NCI-H1436 treated with DMSO at 0.1 percent for 48 hours (cell line): Measurements from ENCODE around the gene BCL10.

Experiments
- DNase-seq: peaks from one replicate; lab custom pipeline; 2025; lab: John Stamatoyannopoulos, UW

BCL10 gene

DNA sequence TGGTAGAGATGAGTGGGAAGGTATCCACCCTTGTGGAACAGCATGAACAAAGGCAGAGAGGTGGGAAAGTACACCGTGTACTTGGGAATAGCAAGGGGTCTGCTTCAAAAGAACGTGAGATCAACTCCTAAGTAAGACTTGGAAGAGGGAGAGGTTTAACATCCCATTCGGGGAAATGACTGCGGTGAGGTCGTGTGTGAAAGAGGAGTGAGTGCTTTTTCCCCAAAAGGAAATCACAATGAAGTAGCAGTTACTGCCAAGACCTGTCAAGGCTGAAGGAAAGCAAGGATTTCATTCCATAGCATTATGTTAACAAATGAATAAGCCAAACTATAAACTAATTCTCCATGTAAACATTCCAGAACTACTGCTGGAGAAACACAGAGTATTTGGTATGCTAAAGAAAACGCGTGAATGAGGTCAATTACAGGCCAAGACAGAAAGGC is 55.7 kb downstream of the BCL10 start:
- no peak for DNase-seq

DNA sequence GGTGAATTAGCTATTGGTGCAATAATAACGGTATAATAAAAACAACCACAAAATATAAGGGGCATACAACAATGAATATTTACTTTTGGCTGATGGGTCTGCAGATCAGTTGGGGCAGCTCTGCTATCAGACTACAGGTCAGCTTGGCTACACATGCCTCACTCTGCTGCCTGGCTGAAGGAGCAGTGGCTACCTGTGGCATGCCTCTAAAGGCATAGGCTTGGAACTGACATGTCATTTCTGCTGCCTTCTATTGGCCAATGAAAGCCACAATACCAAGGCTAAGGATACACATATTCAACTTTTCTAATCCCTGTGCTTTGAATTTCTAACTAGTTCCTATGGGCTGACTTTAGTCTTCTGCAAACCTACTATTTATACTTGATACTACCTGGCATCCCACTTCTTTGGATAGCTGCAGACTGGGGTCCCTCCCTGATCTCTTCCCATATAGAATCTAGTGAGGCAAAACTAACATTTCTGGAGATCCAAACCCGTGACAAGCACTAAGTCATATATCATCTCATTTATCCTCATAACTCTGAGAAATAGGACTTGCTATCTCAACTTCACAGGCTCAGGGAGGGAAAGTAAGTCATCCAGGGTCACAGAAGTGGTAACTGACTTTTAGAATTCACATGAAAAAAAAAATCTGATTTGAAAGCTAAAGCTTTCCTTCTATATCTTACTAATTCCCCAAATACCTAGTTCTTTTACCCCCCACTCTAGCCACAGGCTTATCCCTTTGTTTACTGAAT is 56.4 kb downstream of the BCL10 start:
- no peak for DNase-seq

DNA sequence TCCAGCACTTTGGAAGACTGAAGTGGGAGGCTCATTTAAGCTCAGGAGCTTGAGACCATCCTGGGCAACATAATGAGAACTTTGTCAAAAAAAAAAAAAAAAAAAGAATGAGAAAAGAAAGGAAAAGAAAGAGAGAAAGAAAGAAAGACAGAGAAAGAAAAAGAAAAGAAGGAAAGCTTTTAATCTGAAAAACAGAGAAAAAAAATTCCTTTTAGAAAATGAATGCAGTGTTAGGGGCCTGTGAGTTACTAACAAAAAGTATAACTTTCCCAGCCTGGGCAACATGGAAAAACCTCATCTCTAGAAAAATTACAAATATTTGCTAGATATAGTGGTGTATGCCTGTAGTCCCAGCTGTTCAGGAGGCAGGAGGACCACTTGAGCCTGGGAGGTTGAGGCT is 59.7 kb downstream of the BCL10 start:
- DNase-seq, result no peak
